H1 (cell line): Measurements from ENCODE around the gene SURF1. TPM values are rescaled to one million over a fixed set of nuclear protein-coding genes. Genes with fewer than 3 reads are reported as not detected.

ENCODE experiments used
- CTCF ChIA-PET: fragments of 300-600 bp; sonication (Branson Sonifier 250); formaldehyde crosslinking; loops from one replicate; lab custom pipeline; 2021; ENCODE audit not compliant: partially characterized antibody; lab: Charles Lee
- POLR2A ChIA-PET: fragments of 300-600 bp; sonication (Branson Sonifier 250); formaldehyde crosslinking; loops from one replicate; lab custom pipeline; 2021; ENCODE audit warnings: inconsistent platforms; ENCODE audit not compliant: partially characterized antibody; lab: Charles Lee
- DNase-seq, 2 experiments: peaks; one replicate each; pipeline versions ENCODE4 v3.0.0 to v3.0.0-alpha.2; 2010 to 2022; ENCODE audit warnings: low spot score in 2 of 2, low read depth in 1 of 2, mixed read lengths in 1 of 2
- FAIRE-seq: peaks from 2 replicates; lab custom pipeline; 2011; peaks lifted over from hg19 to GRCh38; lab: Jason Lieb, UNC
- H2AFZ ChIP-seq: 2 replicates; pipeline ENCODE4 v1.8.1; 2012; ENCODE audit warnings: low read length, inconsistent platforms
- H2AK5ac ChIP-seq: 2 replicates; pipeline ENCODE4 v1.6.1; 2013; ENCODE audit warnings: low read depth, low read length
- H2BK120ac ChIP-seq: replicated peaks from 2 replicates; pipeline ENCODE3; 2013; ENCODE audit warnings: low read depth, low read length, inconsistent platforms
- H2BK12ac ChIP-seq: 2 replicates; pipeline ENCODE4 v1.6.1; 2013; ENCODE audit warnings: low read depth, low read length
- H2BK15ac ChIP-seq: 2 replicates; pipeline ENCODE4 v1.6.1; 2013; ENCODE audit warnings: low read length
- H2BK20ac ChIP-seq: 2 replicates; pipeline ENCODE4 v1.6.1; 2013; ENCODE audit warnings: low read length
- H2BK5ac ChIP-seq: 2 replicates; pipeline ENCODE4 v1.6.1; 2013; ENCODE audit warnings: low read depth, low read length
- H3K14ac ChIP-seq: 2 replicates; pipeline ENCODE4 v1.6.1; 2013; ENCODE audit warnings: inconsistent platforms; ENCODE audit not compliant: insufficient read length
- H3K18ac ChIP-seq: 2 replicates; pipeline ENCODE4 v1.6.1; 2013; ENCODE audit warnings: low read length; ENCODE audit errors: extremely low read depth
- H3K23ac ChIP-seq: 2 replicates; pipeline ENCODE4 v1.6.1; 2013; ENCODE audit warnings: inconsistent platforms; ENCODE audit not compliant: insufficient read length
- H3K23me2 ChIP-seq: 2 replicates; pipeline ENCODE4 v1.6.1; 2013; ENCODE audit warnings: low read depth, low read length
- H3K27ac ChIP-seq: 2 replicates; pipeline ENCODE4 v1.6.1; 2011; ENCODE audit warnings: low read depth, low read length, inconsistent platforms
- H3K27me3 ChIP-seq, 4 experiments: replicated peaks in 1 of 4; 1 replicate in 1 of 4; 2 replicates in 3 of 4; pipeline versions ENCODE4 v1.6.1 to v1.8.1; 2011 to 2013; ENCODE audit warnings: low read length in 3 of 4, mild to moderate bottlenecking in 3 of 4, inconsistent platforms in 2 of 4, mixed read lengths in 2 of 4, moderate library complexity in 1 of 4; ENCODE audit not compliant: control insufficient read depth in 3 of 4, insufficient read depth in 3 of 4; ENCODE audit errors: extremely low read depth in 1 of 4
- H3K36me3 ChIP-seq, 4 experiments: 2 replicates each; pipeline versions ENCODE4 v1.6.1 to v1.8.1; 2011 to 2013; ENCODE audit warnings: mild to moderate bottlenecking in 4 of 4, low read length in 3 of 4, moderate library complexity in 2 of 4, control low read depth in 1 of 4, inconsistent platforms in 1 of 4; ENCODE audit not compliant: insufficient read depth in 4 of 4, control insufficient read depth in 2 of 4
- H3K4ac ChIP-seq: replicated peaks from 2 replicates; pipeline ENCODE3; 2013; ENCODE audit warnings: low read length, low read depth, mixed read lengths, inconsistent platforms; ENCODE audit not compliant: insufficient read length
- H3K4me1 ChIP-seq, 4 experiments: replicated peaks in 1 of 4; 1 replicate in 1 of 4; 2 replicates in 3 of 4; pipeline versions ENCODE4 v1.6.1 to v1.8.1; 2011 to 2013; ENCODE audit warnings: low read length in 3 of 4, inconsistent platforms in 2 of 4, mixed read lengths in 1 of 4; ENCODE audit not compliant: insufficient read depth in 4 of 4, control insufficient read depth in 3 of 4
- H3K4me2 ChIP-seq, 2 experiments: 2 replicates each; pipeline versions ENCODE4 v1.6.1 to v1.8.1; 2011 to 2013; ENCODE audit warnings: low read depth in 2 of 2, low read length in 2 of 2, control low read depth in 1 of 2, inconsistent platforms in 1 of 2, mild to moderate bottlenecking in 1 of 2; ENCODE audit not compliant: insufficient read depth in 1 of 2
- H3K4me3 ChIP-seq, 4 experiments: fragments of 200-600, 300-600 bp in 1 of 4; sonication (generic), shearing (Covaris generic), sonication (Bioruptor Twin) in 1 of 4; 2 replicates each; pipeline versions ENCODE4 v1.5.1 to v1.8.1; 2011 to 2016; ENCODE audit warnings: low read length in 4 of 4, low read depth in 3 of 4, control low read depth in 2 of 4, inconsistent platforms in 2 of 4, mild to moderate bottlenecking in 2 of 4, mixed read lengths in 1 of 4, moderate library complexity in 1 of 4; ENCODE audit not compliant: insufficient read depth in 2 of 4; ENCODE audit errors: extremely low read depth in 1 of 4
- H3K56ac ChIP-seq: replicated peaks from 2 replicates; pipeline ENCODE3; 2013; ENCODE audit warnings: low read depth, mild to moderate bottlenecking, mixed read lengths, low read length, inconsistent platforms; ENCODE audit not compliant: insufficient read length
- H3K79me1 ChIP-seq: 2 replicates; pipeline ENCODE4 v1.6.1; 2013; ENCODE audit warnings: low read depth, low read length, control low read depth
- H3K79me2 ChIP-seq, 2 experiments: 2 replicates each; pipeline versions ENCODE4 v1.6.1 to v1.8.1; 2012 to 2013; ENCODE audit warnings: low read length in 2 of 2, mild to moderate bottlenecking in 2 of 2, inconsistent platforms in 1 of 2; ENCODE audit not compliant: insufficient read depth in 2 of 2, control insufficient read depth in 1 of 2
- H3K9ac ChIP-seq, 4 experiments: replicated peaks in 1 of 4; 1 replicate in 1 of 4; 2 replicates in 3 of 4; pipeline versions ENCODE4 v1.6.1 to v1.8.1; 2011 to 2013; ENCODE audit warnings: low read depth in 3 of 4, low read length in 3 of 4, control low read depth in 2 of 4, mild to moderate bottlenecking in 2 of 4, moderate library complexity in 2 of 4, inconsistent platforms in 1 of 4; ENCODE audit errors: extremely low read depth in 1 of 4
- H3K9me3 ChIP-seq, 2 experiments: 2 replicates each; pipeline versions ENCODE4 v1.6.1 to v1.8.1; 2012 to 2013; ENCODE audit warnings: mild to moderate bottlenecking in 2 of 2, moderate library complexity in 2 of 2, control low read depth in 1 of 2, inconsistent platforms in 1 of 2, low read depth in 1 of 2, low read length in 1 of 2, mixed read lengths in 1 of 2; ENCODE audit not compliant: insufficient read depth in 2 of 2
- H4K20me1 ChIP-seq, 2 experiments: replicated peaks in 1 of 2; 2 replicates each; pipeline versions ENCODE3 to v1.8.1; 2011 to 2013; ENCODE audit warnings: inconsistent platforms in 2 of 2, low read length in 2 of 2, mild to moderate bottlenecking in 1 of 2; ENCODE audit not compliant: insufficient read depth in 2 of 2, control insufficient read depth in 1 of 2
- H4K5ac ChIP-seq: 2 replicates; pipeline ENCODE4 v1.6.1; 2013; ENCODE audit warnings: low read length, low read depth, mixed read lengths, inconsistent platforms; ENCODE audit not compliant: insufficient read length
- H4K8ac ChIP-seq: 2 replicates; pipeline ENCODE4 v1.8.0; 2013; ENCODE audit warnings: mild to moderate bottlenecking, moderate library complexity, low read length, inconsistent platforms; ENCODE audit not compliant: insufficient read depth; ENCODE audit errors: extremely low read depth
- H4K91ac ChIP-seq: replicated peaks from 2 replicates; pipeline ENCODE3; 2013; ENCODE audit warnings: low read length, mixed read lengths, inconsistent platforms; ENCODE audit not compliant: insufficient read length
- CTCF ChIP-seq, 3 experiments: IDR thresholded peaks; 1 replicate in 2 of 3; 2 replicates in 1 of 3; pipeline versions ENCODE4 v1.5.1 to v1.6.1; 2011; ENCODE audit warnings: low read length in 3 of 3, mild to moderate bottlenecking in 3 of 3, inconsistent platforms in 2 of 3, low read depth in 1 of 3, moderate library complexity in 1 of 3; ENCODE audit not compliant: insufficient read depth in 1 of 3; ENCODE audit errors: control extremely low read depth in 1 of 3
- RAD21 ChIP-seq, 2 experiments: IDR thresholded peaks in 1 of 2; conservative IDR thresholded peaks in 1 of 2; 2 replicates each; pipeline ENCODE4 v1.6.1; 2011; ENCODE audit warnings: low read depth in 2 of 2, low read length in 2 of 2, improper control_type of control experiment in 1 of 2, inconsistent platforms in 1 of 2, mild to moderate bottlenecking in 1 of 2, moderate library complexity in 1 of 2
- SIN3A ChIP-seq, 2 experiments: IDR thresholded peaks in 1 of 2; conservative IDR thresholded peaks in 1 of 2; 2 replicates each; pipeline ENCODE4 v1.6.1; 2011 to 2012; ENCODE audit warnings: low read length in 2 of 2, improper control_type of control experiment in 1 of 2, low read depth in 1 of 2, mild to moderate bottlenecking in 1 of 2
- WGBS, 2 experiments: shearing (Covaris generic) in 1 of 2; methylation state at CpG; one replicate each; pipeline versions ENCODE4 v1.1.6 to v1.1.7; 2013 to 2015; ENCODE audit warnings: low lambda C conversion rate in 2 of 2, mixed read lengths in 2 of 2, inconsistent platforms in 1 of 2, low coverage in 1 of 2, missing lambda C conversion rate in 1 of 2; ENCODE audit not compliant: insufficient replicate concordance in 2 of 2, insufficient coverage in 1 of 2, insufficient read length in 1 of 2; ENCODE audit errors: extremely low coverage in 1 of 2, missing lambda C conversion rate in 1 of 2; 5-methylcytosine and 5-hydroxymethylcytosine counted together
- polyA plus RNA-seq, 7 experiments: library from polyadenylated mRNA; depleted of rRNA in 3 of 7; stranded (reverse) in 5 of 7; unstranded in 2 of 7; fragments of >200 nt in 5 of 7; fragments of 200-250 nt in 2 of 7; gene quantifications; 1 replicate in 5 of 7; 2 replicates in 1 of 7; 4 replicates in 1 of 7; pipeline versions ENCODE4 v1.2.1 to v1.2.3, GENCODE V29; 2011 to 2013; ENCODE audit warnings: missing spikeins in 2 of 7, mixed read lengths in 2 of 7
- total RNA-seq: library from RNA; stranded (reverse); fragmentation: NEBNext Ultra II Directional; extraction: Animal tissue kit (Norgen Biotek cat#: 25700); gene quantifications from 2 replicates; pipeline ENCODE4 v1.2.1, GENCODE V29; 2021

SURF1 gene
- total and polyA plus RNA-seq, 2 of the 8 experiments (the other 6 are each of a cell fraction or from before 2014, with no cell fraction given): 43.1 to 44.7 TPM

- no peak overlapping the region for H3K4me3 ChIP-seq
- POLR2A ChIA-PET: interaction anchor here (1.2 to 1.4 kb wide), 2 partner anchors 9 to 27 kb away, joined by 4 to 6 read pairs; partner anchors contain the start of genes MED22 and RPL7A
- H3K18ac ChIP-seq: no peak overlapping the region; the same call in 1 of the 2 replicates
- H4K8ac ChIP-seq: no peak overlapping the region; the same call in 1 of the 2 replicates
- H2AFZ ChIP-seq: 0 out of 2 replicates have a peak overlapping the region, but pooled peaks have one; percentile 24
- H3K23ac ChIP-seq: no peak overlapping the region
- CTCF ChIA-PET: interaction anchor here (0.7 to 3.2 kb wide), 11 partner anchors 9 to 309 kb away, joined by 3 to 16 read pairs (median 4); no protein-coding TSS in a partner anchor
- H3K36me3 ChIP-seq: no peaks in the 10 kb centered on the region
- no peak overlapping the region for H2BK20ac ChIP-seq
- H3K23me2 ChIP-seq: no peaks in the 10 kb centered on the region
- TF ChIP-seq RAD21 (IDR thresholded peaks at IDR 0.05 in 1 of 2, conservative IDR thresholded peaks at IDR 0.05 in 1 of 2; ENCODE audit: low read depth in 2 of 2, low read length in 2 of 2): peak; percentile 20 to 29; a peak in 3 of 4 replicates
- TF ChIP-seq SIN3A (conservative IDR thresholded peaks at IDR 0.05 in 1 of 2, IDR thresholded peaks at IDR 0.05 in 1 of 2; ENCODE audit: low read depth in 1 of 2, low read length in 2 of 2): no peak
- peak; percentile 18 to 52 (median 38) for TF ChIP-seq CTCF (IDR thresholded peaks at IDR 0.05; ENCODE audit: control extremely low read depth in 1 of 3, insufficient read depth in 1 of 3, low read depth in 1 of 3, low read length in 3 of 3)
- peak overlapping the region; percentile 29; the same call in 1 of the 2 replicates for H2BK15ac ChIP-seq
- H3K4me1 ChIP-seq: no peaks in the 10 kb centered on the region
- H4K20me1 ChIP-seq: no peaks in the 10 kb centered on the region
- no peak overlapping the region for H3K56ac ChIP-seq
- WGBS, 2 experiments: 74% methylated on average over 13 of the region's 13 CpGs; no CpG with 5 or more reads in 1 of the 2 experiments
- no peak overlapping the region for H3K9ac ChIP-seq
- no peak overlapping the region for H3K27ac ChIP-seq
- H3K79me1 ChIP-seq: no peaks in the 10 kb centered on the region
- no peak overlapping the region for H2BK12ac ChIP-seq
- H2BK120ac ChIP-seq: no peak overlapping the region
- DNase-seq (no peak), FAIRE-seq (no peak)
- H3K14ac ChIP-seq: no peak overlapping the region
- no peak overlapping the region for H2BK5ac ChIP-seq
- peaks cover 10 to 16% of the 10 kb centered on the region in 2 experiments for H3K9me3 ChIP-seq
- no peak overlapping the region for H4K91ac ChIP-seq
- H3K79me2 ChIP-seq: no peaks in the 10 kb centered on the region
- no peaks in the 10 kb centered on the region for H3K27me3 ChIP-seq
- H2AK5ac ChIP-seq: no peak overlapping the region
- no peak overlapping the region for H3K4me2 ChIP-seq
- no peak overlapping the region for H3K4ac ChIP-seq
- H4K5ac ChIP-seq: no peak overlapping the region
These were observed 35.8 kb downstream of the SURF1 start for GRCh38 chr9:133320421-133320881.
